ENCODE data around the gene LILRA5. TPM values are rescaled to one million over a fixed set of nuclear protein-coding genes. Genes with fewer than 3 reads are reported as not detected.

LILRA5 gene
- total RNA-seq, 2 donors from 2014 or later = 1.2 TPM; not detected in 1

DNA sequence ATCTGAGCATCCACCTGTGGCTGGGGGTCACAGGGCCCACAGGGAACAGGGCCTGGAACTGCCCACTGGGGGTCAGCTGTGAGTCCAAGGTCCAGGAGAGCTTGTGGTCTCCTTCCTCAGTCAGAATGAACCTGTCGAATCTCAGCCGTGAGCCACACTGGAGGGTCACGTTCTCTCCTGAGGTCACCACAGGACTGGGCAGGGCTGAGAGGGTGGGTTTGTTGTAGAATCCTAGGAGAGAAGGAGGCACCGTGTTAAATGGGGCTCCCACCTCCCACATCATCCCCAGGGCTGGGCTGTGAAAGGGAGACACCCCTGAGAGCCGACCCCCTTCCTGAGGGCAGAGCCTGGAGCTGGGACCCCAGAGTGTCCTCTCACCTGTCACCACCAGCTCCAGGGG, 1.5 kb downstream of the LILRA5 start:
- no peaks in the 10 kb centered on the region for H3K4me1 ChIP-seq (replicated peaks)
- WGBS = 72% methylated on average over 5 of the region's 5 CpGs
- no peak overlapping the region for H3K27ac ChIP-seq
- H3K4me3 ChIP-seq = no peak overlapping the region
- no peak for TF ChIP-seq POLR2A (IDR thresholded peaks at IDR 0.05)
- no peak for TF ChIP-seq POLR2AphosphoS5 (IDR thresholded peaks at IDR 0.05)
- TF ChIP-seq, protein P1, sequence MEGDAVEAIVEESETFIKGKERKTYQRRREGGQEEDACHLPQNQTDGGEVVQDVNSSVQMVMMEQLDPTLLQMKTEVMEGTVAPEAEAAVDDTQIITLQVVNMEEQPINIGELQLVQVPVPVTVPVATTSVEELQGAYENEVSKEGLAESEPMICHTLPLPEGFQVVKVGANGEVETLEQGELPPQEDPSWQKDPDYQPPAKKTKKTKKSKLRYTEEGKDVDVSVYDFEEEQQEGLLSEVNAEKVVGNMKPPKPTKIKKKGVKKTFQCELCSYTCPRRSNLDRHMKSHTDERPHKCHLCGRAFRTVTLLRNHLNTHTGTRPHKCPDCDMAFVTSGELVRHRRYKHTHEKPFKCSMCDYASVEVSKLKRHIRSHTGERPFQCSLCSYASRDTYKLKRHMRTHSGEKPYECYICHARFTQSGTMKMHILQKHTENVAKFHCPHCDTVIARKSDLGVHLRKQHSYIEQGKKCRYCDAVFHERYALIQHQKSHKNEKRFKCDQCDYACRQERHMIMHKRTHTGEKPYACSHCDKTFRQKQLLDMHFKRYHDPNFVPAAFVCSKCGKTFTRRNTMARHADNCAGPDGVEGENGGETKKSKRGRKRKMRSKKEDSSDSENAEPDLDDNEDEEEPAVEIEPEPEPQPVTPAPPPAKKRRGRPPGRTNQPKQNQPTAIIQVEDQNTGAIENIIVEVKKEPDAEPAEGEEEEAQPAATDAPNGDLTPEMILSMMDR (IDR thresholded peaks at IDR 0.05) = no peak
- intact Hi-C loops (cut with DNase I) = no loop called here
- no peaks in the 10 kb centered on the region for H3K9me3 ChIP-seq
- no peaks in the 10 kb centered on the region for H3K27me3 ChIP-seq (replicated peaks; ENCODE audit: insufficient read depth)
- no peaks in the 10 kb centered on the region for H3K36me3 ChIP-seq
- no peak for DNase-seq (ENCODE audit: low spot score)

DNA sequence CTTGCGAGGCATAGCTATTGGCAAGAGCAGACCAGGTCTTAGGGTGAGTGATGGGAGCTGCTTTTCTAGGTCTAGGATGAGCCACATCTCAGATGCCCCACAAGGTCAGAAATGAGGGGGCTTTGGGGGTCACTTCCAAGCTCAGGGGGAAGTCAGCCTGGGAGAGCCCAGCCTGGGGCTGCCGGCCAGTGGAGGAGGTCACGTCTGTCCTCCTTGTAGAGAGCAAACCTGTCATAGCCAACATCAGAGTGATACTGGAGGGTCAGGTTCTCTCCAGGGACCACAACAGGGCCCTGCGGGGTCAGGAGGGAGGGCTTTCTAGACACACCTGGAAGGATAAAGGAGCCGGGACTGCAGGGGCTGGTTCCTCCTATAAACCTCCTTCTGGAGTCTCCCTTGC, 2.4 kb downstream of the LILRA5 start:
- intact Hi-C loops (cut with DNase I) = no loop called here
- H3K27ac ChIP-seq = no peak overlapping the region
- no peaks in the 10 kb centered on the region for H3K27me3 ChIP-seq (replicated peaks; ENCODE audit: insufficient read depth)
- no peak for DNase-seq (ENCODE audit: low spot score)
- 75% methylated on average over 5 of the region's 5 CpGs for WGBS
- no peaks in the 10 kb centered on the region for H3K36me3 ChIP-seq
- no peak overlapping the region for H3K4me3 ChIP-seq
- TF ChIP-seq POLR2A (IDR thresholded peaks at IDR 0.05) = no peak
- no peaks in the 10 kb centered on the region for H3K4me1 ChIP-seq (replicated peaks)
- no peaks in the 10 kb centered on the region for H3K9me3 ChIP-seq

DNA sequence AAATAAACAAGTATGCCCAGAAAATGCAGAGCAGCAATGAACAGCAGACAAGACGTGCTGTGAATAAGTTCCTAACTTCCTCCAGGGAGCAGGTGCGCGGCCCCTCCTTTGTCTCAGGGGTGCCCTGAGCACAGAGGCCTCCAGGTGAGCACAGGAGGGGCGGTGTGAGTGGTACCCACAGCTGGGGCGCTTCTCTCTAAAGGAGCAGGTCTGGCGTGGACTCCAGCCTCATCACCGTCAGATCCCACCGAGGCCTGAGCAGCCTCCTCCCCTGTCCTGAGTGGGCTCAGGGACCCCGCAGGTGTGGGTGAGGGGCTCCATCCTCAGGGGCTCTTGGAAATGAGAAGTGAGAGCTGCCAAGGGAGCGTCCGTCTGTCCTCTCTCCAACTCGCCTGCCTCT, 3.2 kb downstream of the LILRA5 start:
- no peaks in the 10 kb centered on the region for H3K9me3 ChIP-seq
- TF ChIP-seq POLR2A (IDR thresholded peaks at IDR 0.05) = no peak
- TF ChIP-seq POLR2AphosphoS5 (IDR thresholded peaks at IDR 0.05) = no peak
- TF ChIP-seq, protein P1 (IDR thresholded peaks at IDR 0.05) = no peak
- no peaks in the 10 kb centered on the region for H3K36me3 ChIP-seq
- no peak overlapping the region for H3K27ac ChIP-seq
- no peak overlapping the region for H3K4me3 ChIP-seq
- intact Hi-C loops (cut with DNase I) = no loop called here
- no peaks in the 10 kb centered on the region for H3K4me1 ChIP-seq (replicated peaks)
- H3K27me3 ChIP-seq (replicated peaks; ENCODE audit: insufficient read depth) = no peaks in the 10 kb centered on the region
- WGBS = 77% methylated on average over 12 of the region's 12 CpGs
- DNase-seq (ENCODE audit: low spot score) = no peak

DNA sequence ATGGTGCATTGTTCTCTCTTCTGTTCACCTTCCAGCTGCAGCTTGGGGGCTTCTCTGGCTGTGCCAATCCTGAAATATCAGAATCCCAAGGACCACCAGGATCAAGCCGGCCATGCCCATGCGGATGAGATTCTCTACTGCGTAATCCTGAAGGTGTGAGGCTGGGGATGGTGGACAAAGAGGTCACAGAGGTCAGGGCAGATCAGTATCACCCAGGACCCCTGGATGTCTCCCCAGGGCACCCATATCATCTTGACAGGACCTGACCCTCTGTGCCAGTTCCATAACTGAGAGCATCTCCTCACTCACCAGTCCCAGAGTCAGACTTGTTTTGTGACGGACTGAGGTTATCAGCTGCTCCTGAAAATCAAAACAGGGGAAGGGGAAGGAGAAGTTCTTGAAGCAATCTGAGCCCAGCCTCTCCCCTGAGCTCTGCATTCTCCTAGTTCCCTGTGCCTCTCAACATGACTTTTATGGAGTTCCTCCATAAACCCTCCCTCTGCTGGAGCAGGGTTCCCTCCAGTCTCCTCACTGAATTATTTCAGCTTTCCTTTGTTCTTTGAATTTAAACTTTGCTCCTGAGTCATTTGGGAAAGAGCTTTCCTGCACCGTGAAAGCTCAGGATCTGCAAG, 5.5 kb downstream of the LILRA5 start:
- intact Hi-C loops (cut with DNase I) = no loop called here
- H3K9me3 ChIP-seq = no peaks in the 10 kb centered on the region
- H3K27me3 ChIP-seq (replicated peaks; ENCODE audit: insufficient read depth) = no peaks in the 10 kb centered on the region
- 91% methylated on average over 5 of the region's 5 CpGs for WGBS
- no peak overlapping the region for H3K4me3 ChIP-seq
- no peak overlapping the region for H3K27ac ChIP-seq
- no peaks in the 10 kb centered on the region for H3K36me3 ChIP-seq
- H3K4me1 ChIP-seq (replicated peaks) = no peaks in the 10 kb centered on the region
- no peak for DNase-seq (ENCODE audit: low spot score)
- TF ChIP-seq, protein P1 (IDR thresholded peaks at IDR 0.05) = no peak
- TF ChIP-seq POLR2AphosphoS5 (IDR thresholded peaks at IDR 0.05) = no peak

DNA sequence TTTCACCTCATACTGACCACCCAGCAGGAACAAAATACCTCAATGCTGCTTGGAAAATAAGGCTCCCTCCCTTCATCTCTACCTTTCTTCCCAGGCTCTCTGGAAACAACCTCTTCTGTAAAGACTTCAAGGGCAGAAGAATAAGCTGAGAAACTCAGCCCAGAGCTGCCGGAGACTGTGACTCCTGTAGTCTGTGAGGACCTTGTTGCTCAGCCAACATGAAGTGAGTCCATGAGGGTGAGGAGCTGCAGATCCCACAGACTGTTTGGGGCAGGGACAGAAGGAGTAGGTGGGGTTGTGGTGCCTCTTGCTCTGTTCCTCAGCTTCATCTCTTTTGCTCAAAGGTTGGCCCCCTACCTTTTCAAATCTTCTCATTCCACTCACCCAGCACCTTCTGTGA, 7.8 kb downstream of the LILRA5 start:
- intact Hi-C loops (cut with DNase I) = no loop called here
- H3K27me3 ChIP-seq (replicated peaks; ENCODE audit: insufficient read depth) = no peaks in the 10 kb centered on the region
- no peak for TF ChIP-seq POLR2A (IDR thresholded peaks at IDR 0.05)
- no peak for TF ChIP-seq POLR2AphosphoS5 (IDR thresholded peaks at IDR 0.05)
- TF ChIP-seq, protein P1 (IDR thresholded peaks at IDR 0.05) = no peak
- no peaks in the 10 kb centered on the region for H3K9me3 ChIP-seq
- no peak for DNase-seq (ENCODE audit: low spot score)
- H3K36me3 ChIP-seq = no peaks in the 10 kb centered on the region
- H3K4me1 ChIP-seq (replicated peaks) = no peaks in the 10 kb centered on the region
- H3K27ac ChIP-seq = no peak overlapping the region
- 94% methylated on average over 1 of the region's 1 CpG for WGBS
- no peak overlapping the region for H3K4me3 ChIP-seq
